ENCODE results near the gene PLAU.

Gene PLAU

DNA sequence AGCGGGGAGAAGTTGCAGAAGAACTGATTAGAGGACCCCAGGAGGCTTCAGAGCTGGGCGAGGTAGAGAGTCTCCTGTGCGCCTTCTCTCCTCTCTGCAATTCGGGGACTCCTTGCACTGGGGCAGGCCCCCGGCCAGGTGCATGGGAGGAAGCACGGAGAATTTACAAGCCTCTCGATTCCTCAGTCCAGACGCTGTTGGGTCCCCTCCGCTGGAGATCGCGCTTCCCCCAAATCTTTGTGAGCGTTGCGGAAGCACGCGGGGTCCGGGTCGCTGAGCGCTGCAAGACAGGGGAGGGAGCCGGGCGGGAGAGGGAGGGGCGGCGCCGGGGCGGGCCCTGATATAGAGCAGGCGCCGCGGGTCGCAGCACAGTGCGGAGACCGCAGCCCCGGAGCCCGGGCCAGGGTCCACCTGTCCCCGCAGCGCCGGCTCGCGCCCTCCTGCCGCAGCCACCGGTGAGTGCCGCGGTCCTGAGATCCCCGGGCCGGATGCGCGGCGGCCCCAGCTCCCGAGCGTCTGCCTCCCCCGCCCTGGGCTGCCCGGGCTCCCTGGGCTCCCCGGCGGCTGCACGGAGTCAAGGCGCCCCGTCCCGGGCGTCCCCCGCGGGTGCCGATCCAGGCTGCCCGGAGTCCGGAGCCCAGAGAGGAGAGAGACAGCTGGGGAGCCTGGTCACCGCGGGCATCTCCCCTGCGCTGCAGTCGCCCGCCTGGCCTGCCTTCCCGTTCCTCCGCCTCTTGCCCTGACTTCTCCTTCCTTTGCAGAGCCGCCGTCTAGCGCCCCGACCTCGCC, at the start of gene PLAU:
Gene PLAU, plus strand, starts transcription at position 369 of the 789 bp plus-strand sequence. CDS start 424 bp downstream, outside the sequence.
- DNase-seq (ENCODE audit: low read depth in 2 of 3, low spot score in 2 of 3), result no peak

DNA sequence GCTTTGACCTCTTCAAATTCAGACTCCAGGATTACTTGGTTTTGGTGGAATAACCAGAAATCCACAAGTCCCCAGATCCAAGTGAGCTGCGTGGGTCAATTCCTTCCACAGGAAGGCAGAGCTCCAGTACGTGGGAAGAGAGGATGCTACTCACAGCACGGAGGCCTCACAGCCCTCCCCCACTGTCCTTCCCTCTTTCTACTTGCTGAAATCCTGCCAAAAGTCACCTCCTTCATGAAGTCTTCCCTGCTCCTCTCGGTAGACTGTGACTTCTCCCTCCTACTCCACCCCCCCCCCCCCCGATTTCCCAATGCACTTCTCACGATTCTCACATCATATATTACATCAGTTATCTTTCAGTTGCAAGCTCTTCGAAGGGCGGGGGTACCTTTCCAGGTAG, 48.9 kb upstream of the PLAU start:
- no peak for DNase-seq (ENCODE audit: low read depth in 2 of 3, low spot score in 2 of 3)

DNA sequence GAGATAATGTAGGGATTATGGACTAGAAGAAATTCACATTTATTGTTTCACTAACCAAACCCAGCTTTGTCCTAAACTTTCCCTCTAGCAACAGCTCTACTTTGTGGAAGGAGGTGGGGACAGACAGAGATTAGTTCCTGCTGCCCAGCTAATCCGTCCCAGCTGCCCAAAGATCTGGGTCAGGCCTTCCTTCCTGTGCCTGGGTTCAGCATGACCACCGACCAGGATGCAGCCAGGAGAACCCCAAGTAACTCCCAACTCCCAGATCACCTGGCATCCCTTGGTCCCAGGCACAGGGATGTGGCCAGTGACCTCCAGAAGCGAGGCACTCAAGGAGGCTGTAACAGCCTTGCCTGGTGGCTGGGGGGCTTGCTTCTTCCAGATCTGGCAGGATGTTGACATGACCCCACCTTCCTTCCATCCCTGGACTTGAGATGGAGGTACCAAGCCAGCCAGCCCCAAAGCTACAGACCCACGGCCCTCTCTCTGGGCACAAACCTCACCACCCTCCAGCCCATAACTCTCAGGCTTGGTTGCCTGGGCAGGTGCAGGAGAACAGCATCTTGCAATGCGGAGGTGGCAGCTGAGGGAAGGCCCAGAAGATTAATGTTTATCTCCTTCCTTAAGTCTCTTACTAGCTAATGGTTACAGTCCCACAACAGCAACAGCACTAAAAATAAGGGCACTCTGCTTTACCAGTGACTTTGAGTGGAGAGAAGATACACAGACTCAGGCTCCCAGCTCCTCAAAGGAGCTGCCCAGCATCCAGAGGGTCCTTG, 47.7 kb upstream of the PLAU start:
- DNase-seq (ENCODE audit: low read depth in 2 of 3, low spot score in 2 of 3), result no peak

DNA sequence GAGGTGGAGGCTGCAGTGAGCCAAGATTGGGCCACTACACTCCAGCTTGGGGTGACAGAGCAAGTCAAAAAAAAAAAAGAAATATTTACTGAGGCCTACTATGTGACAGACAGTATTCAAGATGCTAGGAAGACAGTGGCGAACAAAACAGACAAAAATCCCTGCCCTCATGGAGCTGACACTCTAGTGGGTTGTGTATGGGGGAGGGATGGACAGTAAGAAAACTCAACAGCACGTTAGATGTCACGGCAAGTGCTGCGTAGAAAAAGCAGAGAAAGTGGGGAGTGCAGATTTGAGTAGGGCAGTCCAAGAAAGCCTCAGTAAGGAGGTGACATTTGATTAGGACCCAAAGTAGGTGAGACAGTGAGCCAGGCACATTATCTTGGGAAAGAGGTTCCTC, 46.7 kb upstream of the PLAU start:
- no peak for DNase-seq (ENCODE audit: low read depth in 2 of 3, low spot score in 2 of 3)

DNA sequence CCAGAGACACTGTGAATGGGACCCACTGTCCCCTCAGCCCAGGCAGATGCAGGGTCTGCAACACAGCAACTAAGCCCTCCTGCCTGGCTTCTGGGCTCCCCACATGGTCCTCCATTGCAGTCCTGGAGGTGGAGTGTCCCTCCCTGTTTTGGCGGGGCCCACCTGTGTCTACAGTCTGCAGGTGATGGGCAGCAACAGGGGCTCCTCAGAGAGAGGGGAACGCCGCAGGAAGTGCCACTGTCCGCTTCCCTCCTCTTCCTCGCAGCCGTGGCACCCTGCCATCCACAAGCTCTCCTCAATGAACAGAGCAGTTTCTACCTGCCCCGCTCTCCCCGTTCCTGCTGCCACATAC, 45.8 kb upstream of the PLAU start:
- DNase-seq (ENCODE audit: low read depth in 2 of 3, low spot score in 2 of 3), result no peak

DNA sequence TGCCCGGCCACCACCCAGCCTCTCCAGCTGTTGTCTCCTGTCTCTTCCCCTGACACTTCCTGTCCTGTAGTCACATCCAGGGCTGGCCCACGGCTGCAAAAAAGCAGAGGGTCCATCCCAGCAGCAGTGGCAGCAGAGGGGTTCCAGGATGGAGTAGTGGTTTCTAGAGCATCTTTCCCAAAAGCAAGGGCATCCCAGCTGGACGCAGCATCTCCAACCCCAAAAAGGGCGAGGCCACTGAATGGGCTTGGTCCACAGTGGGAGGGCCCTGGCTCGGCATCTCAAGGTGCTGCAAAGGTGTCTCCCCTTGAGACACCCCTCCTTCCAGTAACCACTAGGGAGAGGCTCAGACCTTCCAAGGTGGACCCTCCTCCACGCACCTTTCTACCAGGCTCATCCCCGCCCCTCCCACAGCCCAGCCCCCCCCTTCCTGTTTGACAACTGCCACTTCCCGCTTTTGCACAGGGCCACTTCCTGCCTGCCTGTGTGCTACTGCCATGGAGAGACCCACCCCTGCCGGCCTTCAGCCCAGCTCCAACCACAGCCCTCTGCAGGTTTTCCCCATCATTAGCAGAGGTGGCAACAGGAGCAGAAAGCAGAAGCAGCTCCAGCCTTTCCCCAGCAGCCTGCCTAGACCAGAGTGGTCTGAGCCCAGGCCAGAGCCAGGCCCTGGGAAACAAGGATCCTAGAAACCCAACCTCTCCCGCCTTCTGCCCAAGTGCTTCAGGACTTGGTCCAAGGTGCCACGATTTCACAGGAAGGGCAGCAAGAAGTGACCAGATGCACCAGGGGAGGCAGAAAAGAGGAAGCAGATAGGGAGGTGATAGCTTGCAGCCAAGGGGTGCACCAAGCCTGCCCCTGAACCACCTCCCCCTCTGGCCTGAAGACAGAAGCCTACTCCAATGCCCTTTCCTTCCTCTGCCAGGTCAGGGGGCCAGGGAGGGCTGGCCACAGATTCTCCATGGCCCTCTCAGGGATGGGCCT, 45.2 kb upstream of the PLAU start:
- DNase-seq (ENCODE audit: low read depth in 2 of 3, low spot score in 2 of 3), result no peak

DNA sequence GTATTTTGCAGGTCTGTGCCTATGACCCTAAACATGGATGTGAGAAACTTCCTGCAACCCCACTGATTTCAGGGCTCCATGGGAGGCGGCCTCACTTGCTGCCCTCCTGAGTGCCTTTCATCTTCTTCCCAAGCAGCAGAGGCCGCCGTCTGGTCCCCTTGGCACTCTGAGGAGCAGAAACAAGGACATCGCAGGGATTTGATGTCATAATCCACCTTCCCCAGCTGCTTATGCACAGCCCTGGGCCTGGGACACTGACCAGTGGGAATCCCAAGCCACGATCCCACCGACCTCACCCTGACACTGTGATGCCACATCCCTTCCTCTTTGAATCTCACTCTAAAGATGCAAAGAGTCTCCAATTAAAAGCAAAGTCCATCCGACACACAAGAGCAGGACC, 44.3 kb upstream of the PLAU start:
- DNase-seq (ENCODE audit: low read depth in 2 of 3, low spot score in 2 of 3), result no peak

DNA sequence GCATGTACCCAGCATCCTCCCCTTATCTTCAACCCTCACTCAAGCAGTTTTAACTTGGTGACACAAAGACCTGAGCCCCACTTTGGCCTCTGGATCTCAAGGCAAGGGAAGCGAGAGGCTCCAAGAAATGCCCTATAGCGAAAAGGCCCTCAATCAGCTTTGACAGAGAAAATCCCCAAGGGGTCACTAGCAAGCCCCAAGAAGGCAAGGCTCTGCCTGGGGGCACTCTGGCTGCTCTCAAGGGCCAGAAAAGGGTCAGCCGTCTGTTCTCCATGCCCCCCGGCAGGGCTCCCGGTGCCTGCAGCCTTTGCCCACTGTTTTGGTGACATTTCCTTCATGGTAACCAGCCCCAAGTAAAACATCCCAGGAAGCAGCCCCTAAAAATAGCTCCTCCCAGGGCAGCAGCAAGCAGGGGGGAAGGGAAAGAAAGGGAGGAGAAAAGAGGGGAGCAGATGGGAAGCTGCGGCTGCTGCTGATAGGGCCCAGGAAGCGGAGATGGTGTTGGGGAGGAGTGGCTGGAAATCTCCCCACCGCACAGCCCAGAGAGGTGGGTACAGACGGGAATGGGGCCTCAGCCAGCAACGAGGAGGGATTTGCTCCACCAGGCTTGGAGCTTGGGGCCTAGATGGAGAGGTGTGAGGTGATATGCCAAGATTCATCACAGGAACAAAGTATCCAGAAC, 43.7 kb upstream of the PLAU start:
- DNase-seq (ENCODE audit: low read depth in 2 of 3, low spot score in 2 of 3), result no peak

GRCh38 chr10:73867871-73868631, 42.9 kb upstream of the PLAU start:
- DNase-seq (ENCODE audit: low read depth in 2 of 3, low spot score in 2 of 3), result no peak

DNA sequence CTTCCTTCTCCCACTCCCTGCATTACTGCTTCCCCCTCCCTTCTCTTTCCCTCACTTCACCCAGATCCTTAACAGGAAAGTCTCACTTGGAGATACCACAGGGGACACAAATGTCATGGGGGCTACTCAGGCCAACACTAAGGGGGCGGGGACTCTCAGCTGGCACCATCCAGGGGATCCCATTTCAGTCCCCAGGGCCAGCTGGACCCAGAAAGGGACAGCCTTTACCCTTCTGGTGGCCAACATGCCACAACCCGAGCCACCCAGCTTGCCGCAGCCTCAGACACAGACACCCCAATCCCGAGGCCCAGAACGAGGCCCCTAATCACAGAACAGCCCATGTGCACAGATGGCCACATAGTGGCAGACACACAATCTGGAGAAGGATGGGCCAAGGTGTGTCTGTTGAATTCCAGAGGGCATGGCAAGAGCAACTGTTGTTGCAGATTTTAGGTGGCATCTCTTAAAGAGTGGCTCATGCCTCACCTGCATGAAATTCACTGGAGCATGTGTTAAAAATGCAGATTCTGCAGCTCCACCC, 42.2 kb upstream of the PLAU start:
- no peak for DNase-seq (ENCODE audit: low read depth in 2 of 3, low spot score in 2 of 3)

DNA sequence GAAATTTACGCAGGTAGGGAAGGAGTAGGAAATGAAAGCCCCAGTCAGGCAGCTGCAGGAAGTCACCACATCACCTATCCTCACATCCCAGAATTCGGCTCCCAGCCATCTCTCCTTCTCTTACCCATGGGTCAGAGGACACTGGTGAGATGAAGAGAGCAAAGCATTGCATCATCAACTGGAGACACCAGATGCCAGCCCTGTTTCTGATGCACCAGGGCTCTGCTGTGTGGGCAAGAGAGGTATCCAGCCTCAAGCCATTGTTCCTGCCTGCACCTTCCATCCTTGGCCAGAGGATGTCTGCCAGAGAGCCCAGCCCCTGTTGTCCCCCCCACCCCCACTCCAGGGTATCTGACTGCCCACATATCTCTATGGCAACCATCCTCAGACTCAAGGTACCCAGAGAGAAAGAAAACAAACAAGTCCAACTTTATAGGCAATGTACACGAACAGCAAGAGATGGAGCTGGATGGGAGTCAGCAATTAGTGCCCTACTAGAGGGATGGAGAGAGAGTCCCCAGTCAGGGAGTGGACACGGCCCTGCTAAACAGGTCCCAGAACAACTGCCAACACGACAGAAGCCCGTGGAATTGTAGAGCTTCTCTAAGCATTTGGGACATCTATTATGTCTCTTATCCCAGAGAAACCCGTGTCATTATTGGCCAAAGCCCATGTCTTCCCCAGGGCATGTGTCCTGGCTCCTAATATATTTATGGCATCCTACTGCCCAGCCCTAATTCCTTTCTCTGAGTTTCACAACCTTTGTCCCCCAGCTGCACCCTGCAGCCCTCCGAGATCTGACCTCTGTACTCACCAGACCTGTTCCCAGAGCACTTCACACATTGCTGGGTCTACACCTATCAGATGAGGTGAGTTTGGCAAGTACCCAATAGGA, 39.4 kb upstream of the PLAU start:
- no peak for DNase-seq (ENCODE audit: low read depth in 2 of 3, low spot score in 2 of 3)

- no peak for DNase-seq (ENCODE audit: low read depth in 2 of 3, low spot score in 2 of 3)
These were observed 38.7 kb upstream of the PLAU start for GRCh38 chr10:73872190-73872710.

GRCh38 chr10:73873142-73873837, 37.6 kb upstream of the PLAU start:
- DNase-seq (ENCODE audit: low read depth in 2 of 3, low spot score in 2 of 3), result no peak

GRCh38 chr10:73873838-73874215, 37.1 kb upstream of the PLAU start:
- DNase-seq (ENCODE audit: low read depth in 2 of 3, low spot score in 2 of 3), result no peak

- DNase-seq (ENCODE audit: low read depth in 2 of 3, low spot score in 2 of 3), result peak; percentile 51 to 57 (median 54)
These were observed 36.4 kb upstream of the PLAU start, which contains the start of gene CAMK2G for GRCh38 chr10:73874267-73875138. Gene CAMK2G (minus strand): TSS chr10:73874555. CDS start chr10:73874461, 94 bp downstream.

GRCh38 chr10:73875139-73875475, 35.8 kb upstream of the PLAU start:
- DNase-seq (ENCODE audit: low read depth in 2 of 3, low spot score in 2 of 3), result no peak

DNA sequence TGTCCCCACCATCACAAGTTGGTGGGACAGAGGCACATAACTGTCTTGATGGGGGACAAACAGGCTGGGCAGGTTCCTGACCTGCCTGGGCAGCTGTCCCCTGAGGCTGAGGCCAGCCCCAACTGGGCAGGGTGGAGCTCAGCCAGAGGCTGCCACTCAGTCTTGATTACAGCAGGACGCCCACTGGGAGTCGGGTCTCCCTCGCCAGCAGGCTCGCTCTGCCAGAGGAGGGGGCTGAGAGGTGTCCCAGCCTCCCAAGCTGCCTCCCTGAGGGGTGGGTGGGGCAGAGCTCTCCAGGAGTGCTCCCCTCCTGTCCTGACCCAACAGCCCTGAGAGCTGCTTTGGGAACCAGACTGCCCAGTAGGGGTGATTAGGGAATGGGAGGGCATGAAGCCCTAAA, 34.8 kb upstream of the PLAU start:
- DNase-seq (ENCODE audit: low read depth in 2 of 3, low spot score in 2 of 3), result no peak

All from activated CD8-positive, alpha-beta memory T cell treated with anti-CD3 and anti-CD28 coated beads for 48 hours (primary cell).